ENCODE results near the gene C20orf204. TPM values are rescaled to one million over a fixed set of nuclear protein-coding genes. Genes with fewer than 3 reads are reported as not detected.

The C20orf204 gene
- total RNA-seq = 1 to 10 TPM in 1 of 2 donors, under 1 TPM in 1; 0.81 to 3.2 TPM

GRCh38 chr20:64035933-64036345, at the start of gene C20orf204:
C20orf204 (plus strand) TSS chr20:64036182; CDS start chr20:64036324, 142 bp downstream.
- no peak for DNase-seq (ENCODE audit: low spot score)
- TF ChIP-seq CTCF (IDR thresholded peaks at IDR 0.05) = no peak
- Histone ChIP-seq H3K27ac (no peak within 1 kb of the TSS), H3K36me3 (peaks cover 13% of the 10 kb centered on the region), H3K9me3 (no peaks in the 10 kb centered on the region), H3K4me1 (ENCODE audit: control insufficient read depth in 1 of 2, low read depth in 2 of 2) (peaks cover 9 to 11% of the 10 kb centered on the region in 2 donors), H3K4me3 (no peak within 1 kb of the TSS), H3K27me3 (replicated peaks; ENCODE audit: insufficient read depth) (no peaks in the 10 kb centered on the region)
- ATAC-seq (ENCODE audit: insufficient number of reproducible peaks, low FRiP score, low read depth) = no peak

- no peaks in the 10 kb centered on the region for H3K9me3 ChIP-seq
- no peak overlapping the region for H3K4me3 ChIP-seq
- H3K36me3 ChIP-seq = peaks cover 83% of the 10 kb centered on the region
- no peak overlapping the region for H3K27ac ChIP-seq
- no peak for ATAC-seq (ENCODE audit: insufficient number of reproducible peaks, low FRiP score, low read depth)
- no peaks in the 10 kb centered on the region for H3K4me1 ChIP-seq (ENCODE audit: control insufficient read depth in 1 of 2, low read depth in 2 of 2)
- DNase-seq (ENCODE audit: low spot score) = no peak
- TF ChIP-seq CTCF (IDR thresholded peaks at IDR 0.05) = no peak
- H3K27me3 ChIP-seq (replicated peaks; ENCODE audit: insufficient read depth) = no peaks in the 10 kb centered on the region
Measured at GRCh38 chr20:64000906-64001305, 35.1 kb upstream of the C20orf204 start.

- no peaks in the 10 kb centered on the region for H3K4me1 ChIP-seq (ENCODE audit: control insufficient read depth in 1 of 2, low read depth in 2 of 2)
- H3K27ac ChIP-seq = no peak overlapping the region
- H3K27me3 ChIP-seq (replicated peaks; ENCODE audit: insufficient read depth) = no peaks in the 10 kb centered on the region
- H3K4me3 ChIP-seq = no peak overlapping the region
- ATAC-seq (ENCODE audit: insufficient number of reproducible peaks, low FRiP score, low read depth) (no peak), DNase-seq (ENCODE audit: low spot score) (no peak)
- no peaks in the 10 kb centered on the region for H3K9me3 ChIP-seq
- TF ChIP-seq CTCF (IDR thresholded peaks at IDR 0.05) = no peak
- H3K36me3 ChIP-seq = peaks cover 80% of the 10 kb centered on the region
Measured at GRCh38 chr20:64001607-64002011, 34.4 kb upstream of the C20orf204 start.

GRCh38 chr20:64003960-64004725, 31.8 kb upstream of the C20orf204 start:
- no peak for TF ChIP-seq CTCF (IDR thresholded peaks at IDR 0.05)
- Histone ChIP-seq H3K4me3 (no peak overlapping the region), H3K27ac (no peak overlapping the region), H3K36me3 (peaks cover 81% of the 10 kb centered on the region), H3K27me3 (replicated peaks; ENCODE audit: insufficient read depth) (no peaks in the 10 kb centered on the region), H3K9me3 (no peaks in the 10 kb centered on the region), H3K4me1 (ENCODE audit: control insufficient read depth in 1 of 2, low read depth in 2 of 2) (no peaks in the 10 kb centered on the region)
- no peak for ATAC-seq (ENCODE audit: insufficient number of reproducible peaks, low FRiP score, low read depth)
- no peak for DNase-seq (ENCODE audit: low spot score)

GRCh38 chr20:64005394-64005793, 30.6 kb upstream of the C20orf204 start:
- H3K36me3 ChIP-seq = peaks cover 75% of the 10 kb centered on the region
- ATAC-seq (ENCODE audit: insufficient number of reproducible peaks, low FRiP score, low read depth) (no peak), DNase-seq (ENCODE audit: low spot score) (no peak)
- H3K4me3 ChIP-seq = no peak overlapping the region
- no peaks in the 10 kb centered on the region for H3K4me1 ChIP-seq (ENCODE audit: control insufficient read depth in 1 of 2, low read depth in 2 of 2)
- no peaks in the 10 kb centered on the region for H3K27me3 ChIP-seq (replicated peaks; ENCODE audit: insufficient read depth)
- no peaks in the 10 kb centered on the region for H3K9me3 ChIP-seq
- no peak for TF ChIP-seq CTCF (IDR thresholded peaks at IDR 0.05)
- H3K27ac ChIP-seq = no peak overlapping the region

All from thoracic aorta (tissue), 2 donors.